Fibroblast of skin of scalp (primary cell): Measurements from ENCODE around the gene EEPD1.

Source experiments
- DNase-seq: peaks from one replicate; pipeline ENCODE4 v3.0.0-alpha.2; 2013

The EEPD1 gene

GRCh38 chr7:36261019-36261754 lies 108.1 kb downstream of the EEPD1 start:
- no peak for DNase-seq

GRCh38 chr7:36262309-36263094 lies 109.4 kb downstream of the EEPD1 start:
- no peak for DNase-seq

GRCh38 chr7:36263095-36263484 lies 110.0 kb downstream of the EEPD1 start:
- no peak for DNase-seq

- no peak for DNase-seq
These were observed 111.2 kb downstream of the EEPD1 start for GRCh38 chr7:36264123-36264801.

- no peak for DNase-seq
These were observed 112.0 kb downstream of the EEPD1 start for GRCh38 chr7:36264913-36265516.

- DNase-seq = no peak
These were observed 112.6 kb downstream of the EEPD1 start for GRCh38 chr7:36265680-36266079.

- no peak for DNase-seq
These were observed 113.1 kb downstream of the EEPD1 start for GRCh38 chr7:36266190-36266589.

GRCh38 chr7:36266683-36267082 lies 113.6 kb downstream of the EEPD1 start:
- no peak for DNase-seq

GRCh38 chr7:36272211-36272566 lies 119.1 kb downstream of the EEPD1 start:
- no peak for DNase-seq

GRCh38 chr7:36272567-36273269 lies 119.7 kb downstream of the EEPD1 start:
- DNase-seq = no peak

GRCh38 chr7:36273836-36274235 lies 120.8 kb downstream of the EEPD1 start:
- DNase-seq = no peak

GRCh38 chr7:36275735-36276284 lies 122.8 kb downstream of the EEPD1 start:
- no peak for DNase-seq

GRCh38 chr7:36276428-36277248 lies 123.6 kb downstream of the EEPD1 start:
- no peak for DNase-seq

GRCh38 chr7:36277249-36277542 lies 124.1 kb downstream of the EEPD1 start:
- DNase-seq = no peak

- DNase-seq = no peak
These were observed 125.1 kb downstream of the EEPD1 start for GRCh38 chr7:36278069-36278619.

GRCh38 chr7:36278620-36279172 lies 125.6 kb downstream of the EEPD1 start:
- peak; percentile 68 for DNase-seq

GRCh38 chr7:36279200-36279925 lies 126.3 kb downstream of the EEPD1 start:
- no peak for DNase-seq

GRCh38 chr7:36279926-36280315 lies 126.9 kb downstream of the EEPD1 start:
- DNase-seq = no peak

GRCh38 chr7:36280840-36281812 lies 128.1 kb downstream of the EEPD1 start:
- DNase-seq = peak; percentile 72
